Calu3 (cell line): ENCODE data around the gene AP3D1. TPM values are rescaled to one million over a fixed set of nuclear protein-coding genes. Genes with fewer than 3 reads are reported as not detected.
"Not testable (repeated sequence)": the region's sequence is repeated elsewhere in the genome, so short reads cannot be mapped to it uniquely, and the experiment has no call there.

Experiments used
- BruUV-seq: library from RNA; stranded (reverse); fragments of 400-500 nt; replicated peaks from 2 replicates; lab custom pipeline; 2021; lab: Mats Ljungman, UMichigan
- CTCF ChIA-PET: fragments of 300-600 bp; sonication (Branson Sonifier 250); formaldehyde crosslinking; loops from one replicate; lab custom pipeline; 2022; ENCODE audit warnings: antibody characterized with exemption; lab: Charles Lee
- DNase-seq: peaks from one replicate; pipeline ENCODE4 v3.0.0; 2022
- H3K27ac Mint-ChIP-seq: one replicate; pipeline ENCODE4 v1.8.0; 2022; ENCODE audit warnings: mixed read lengths; ENCODE audit not compliant: unreplicated experiment
- H3K27me3 Mint-ChIP-seq: one replicate; pipeline ENCODE4 v1.8.0; 2022; ENCODE audit warnings: mixed read lengths; ENCODE audit not compliant: unreplicated experiment
- H3K36me3 Mint-ChIP-seq: one replicate; pipeline ENCODE4 v1.8.0; 2022; ENCODE audit warnings: mild to moderate bottlenecking, moderate library complexity, mixed read lengths; ENCODE audit not compliant: insufficient read depth, unreplicated experiment
- H3K4me1 Mint-ChIP-seq: one replicate; pipeline ENCODE4 v1.8.0; 2022; ENCODE audit warnings: mild to moderate bottlenecking, low read depth, mixed read lengths; ENCODE audit not compliant: unreplicated experiment
- H3K4me3 Mint-ChIP-seq: one replicate; pipeline ENCODE4 v1.8.0; 2022; ENCODE audit warnings: mild to moderate bottlenecking, low read depth, moderate library complexity, mixed read lengths; ENCODE audit not compliant: unreplicated experiment
- H3K9me3 Mint-ChIP-seq: one replicate; pipeline ENCODE4 v1.8.0; 2022; ENCODE audit warnings: low read depth, mixed read lengths; ENCODE audit not compliant: unreplicated experiment
- CTCF ChIP-seq: fragments of 200-600 bp; IDR thresholded peaks from one replicate; pipeline ENCODE4 v1.8.0; 2022; ENCODE audit warnings: antibody characterized with exemption; ENCODE audit not compliant: unreplicated experiment
- intact Hi-C: fragments of 100-400 bp; cut with micrococcal nuclease; formaldehyde crosslinking; loops from one replicate; pipeline ENCODE4 v1.10.0; 2022; ENCODE audit not compliant: unreplicated experiment
- total RNA-seq: library from RNA; stranded (reverse); gene quantifications from 2 replicates; pipeline ENCODE4 v1.2.3, GENCODE V29; 2022

Gene AP3D1
- total RNA-seq, 1 experiment from 2014 or later = 107 TPM

GRCh38 chr19:2129486-2129885, 21.9 kb downstream of the AP3D1 start:
- CTCF ChIA-PET = no interaction called here
- Mint-ChIP-seq H3K4me1 (no peaks in the 10 kb centered on the region), H3K4me3 (no peak overlapping the region), H3K9me3 (no peaks in the 10 kb centered on the region), H3K27ac (no peak overlapping the region), H3K36me3 (peaks cover 24% of the 10 kb centered on the region), H3K27me3 (no peaks in the 10 kb centered on the region)
- DNase-seq = no peak
- no TSS peak for BruUV-seq
- intact Hi-C loops = no loop called here
- no peak for TF ChIP-seq CTCF

GRCh38 chr19:2129022-2129421, 22.3 kb downstream of the AP3D1 start:
- no TSS peak for BruUV-seq
- Mint-ChIP-seq H3K27ac (no peak overlapping the region), H3K4me1 (no peaks in the 10 kb centered on the region), H3K36me3 (peaks cover 26% of the 10 kb centered on the region), H3K4me3 (no peak overlapping the region), H3K9me3 (no peaks in the 10 kb centered on the region), H3K27me3 (no peaks in the 10 kb centered on the region)
- CTCF ChIA-PET = no interaction called here
- intact Hi-C loops = no loop called here
- no peak for TF ChIP-seq CTCF
- DNase-seq = no peak

- H3K4me1 Mint-ChIP-seq, H3K9me3 Mint-ChIP-seq, DNase-seq, H3K27ac Mint-ChIP-seq, CTCF ChIA-PET, intact Hi-C loops, BruUV-seq, H3K4me3 Mint-ChIP-seq, H3K27me3 Mint-ChIP-seq: not testable (repeated sequence)
- peaks cover 26% of the 10 kb centered on the region for H3K36me3 Mint-ChIP-seq
These were observed 23.1 kb downstream of the AP3D1 start for GRCh38 chr19:2128252-2128651.

GRCh38 chr19:2127758-2128157, 23.6 kb downstream of the AP3D1 start:
- Mint-ChIP-seq H3K4me3 (no peak overlapping the region), H3K27ac (no peak overlapping the region), H3K27me3 (no peaks in the 10 kb centered on the region), H3K36me3 (peaks cover 26% of the 10 kb centered on the region), H3K9me3 (no peaks in the 10 kb centered on the region), H3K4me1 (no peaks in the 10 kb centered on the region)
- no peak for TF ChIP-seq CTCF
- DNase-seq = no peak
- intact Hi-C loops = no loop called here
- CTCF ChIA-PET = no interaction called here
- no TSS peak for BruUV-seq

- Mint-ChIP-seq H3K4me3 (no peak overlapping the region), H3K9me3 (no peaks in the 10 kb centered on the region), H3K27ac (no peak overlapping the region), H3K4me1 (no peaks in the 10 kb centered on the region), H3K36me3 (peaks cover 29% of the 10 kb centered on the region), H3K27me3 (no peaks in the 10 kb centered on the region)
- TF ChIP-seq CTCF = no peak
- intact Hi-C loops = no loop called here
- no TSS peak for BruUV-seq
- DNase-seq = no peak
- CTCF ChIA-PET = no interaction called here
These were observed 24.4 kb downstream of the AP3D1 start for GRCh38 chr19:2126879-2127518.
